Measurements from ENCODE around the gene GADL1. TPM values are rescaled to one million over a fixed set of nuclear protein-coding genes. Genes with fewer than 3 reads are reported as not detected.

GADL1 gene
- total RNA-seq, 1 donor from 2014 or later = not detected

- Histone ChIP-seq H3K27me3 (no peaks in the 10 kb centered on the region), H3K4me3 (peak overlapping the region in 1 of 2 donors; percentile 51), H3K36me3 (no peaks in the 10 kb centered on the region), H3K27ac (no peak overlapping the region), H3K4me1 (peaks cover 0 to 4% of the 10 kb centered on the region in 2 donors), H3K9me3 (no peaks in the 10 kb centered on the region)
- intact Hi-C loops (cut with DNase I) = loop anchor here (5.0 kb wide), 1 partner anchor 618 kb away; no protein-coding TSS in a partner anchor
- no peak for DNase-seq (ENCODE audit: low spot score in 2 of 2)
- TF ChIP-seq CTCF (IDR thresholded peaks at IDR 0.05) = peak; percentile 52 to 69 (median 63)
Observed at GRCh38 chr3:30934208-30934550, 39.7 kb upstream of the GADL1 start.

- TF ChIP-seq CTCF (IDR thresholded peaks at IDR 0.05) = no peak
- Histone ChIP-seq H3K9me3 (no peaks in the 10 kb centered on the region), H3K27ac (no peak overlapping the region), H3K36me3 (no peaks in the 10 kb centered on the region), H3K27me3 (no peaks in the 10 kb centered on the region), H3K4me1 (peaks cover 0 to 4% of the 10 kb centered on the region in 2 donors), H3K4me3 (peak overlapping the region in 1 of 2 donors; percentile 51)
- intact Hi-C loops (cut with DNase I) = loop anchor here (5.0 kb wide), 1 partner anchor 619 kb away; no protein-coding TSS in a partner anchor
- DNase-seq (ENCODE audit: low spot score in 2 of 2) = no peak
Observed at GRCh38 chr3:30933478-30934207, 39.2 kb upstream of the GADL1 start.

- TF ChIP-seq CTCF (IDR thresholded peaks at IDR 0.05) = no peak
- DNase-seq (ENCODE audit: low spot score in 2 of 2) = no peak
- no peaks in the 10 kb centered on the region for H3K9me3 ChIP-seq
- H3K4me3 ChIP-seq = no peak overlapping the region
- no peak overlapping the region for H3K27ac ChIP-seq
- no peaks in the 10 kb centered on the region for H3K27me3 ChIP-seq
- intact Hi-C loops (cut with DNase I) = loop anchor here (5.0 kb wide), 1 partner anchor 620 kb away; no protein-coding TSS in a partner anchor
- no peaks in the 10 kb centered on the region for H3K36me3 ChIP-seq
- peaks cover 0 to 4% of the 10 kb centered on the region in 2 donors for H3K4me1 ChIP-seq
Observed at GRCh38 chr3:30932513-30933098, 38.1 kb upstream of the GADL1 start.

GRCh38 chr3:30924763-30925162 lies 30.3 kb upstream of the GADL1 start:
- peak in 1 of 2 donors; percentile 76 for DNase-seq (ENCODE audit: low spot score in 2 of 2)
- peaks cover 0 to 9% of the 10 kb centered on the region in 2 donors for H3K9me3 ChIP-seq
- TF ChIP-seq CTCF (IDR thresholded peaks at IDR 0.05) = no peak
- H3K4me3 ChIP-seq = no peak overlapping the region
- H3K27me3 ChIP-seq = no peaks in the 10 kb centered on the region
- no peaks in the 10 kb centered on the region for H3K36me3 ChIP-seq
- intact Hi-C loops (cut with DNase I) = loop anchor here (5.0 kb wide), 2 partner anchors 608 to 1038 kb away; partner anchors contain the start of gene STT3B
- peak overlapping the region; percentile 87 to 90 for H3K27ac ChIP-seq
- H3K4me1 ChIP-seq = peaks cover 5 to 12% of the 10 kb centered on the region in 2 donors

GRCh38 chr3:30919564-30919963 lies 25.1 kb upstream of the GADL1 start:
- DNase-seq (ENCODE audit: low spot score in 2 of 2) = no peak
- intact Hi-C loops (cut with DNase I) = no loop called here
- no peak for TF ChIP-seq CTCF (IDR thresholded peaks at IDR 0.05)
- H3K4me1 ChIP-seq = peaks cover 0 to 4% of the 10 kb centered on the region in 2 donors
- H3K9me3 ChIP-seq = peaks cover 0 to 9% of the 10 kb centered on the region in 2 donors
- H3K4me3 ChIP-seq = no peak overlapping the region
- no peaks in the 10 kb centered on the region for H3K27me3 ChIP-seq
- no peak overlapping the region for H3K27ac ChIP-seq
- H3K36me3 ChIP-seq = no peaks in the 10 kb centered on the region
